Suppressor macrophage (primary cell): ENCODE data around the gene REXO5.

Experiments
- DNase-seq, 4 experiments: peaks; one replicate each; pipeline ENCODE4 v3.0.0-alpha.2; 2020 to 2022

REXO5 gene

DNA sequence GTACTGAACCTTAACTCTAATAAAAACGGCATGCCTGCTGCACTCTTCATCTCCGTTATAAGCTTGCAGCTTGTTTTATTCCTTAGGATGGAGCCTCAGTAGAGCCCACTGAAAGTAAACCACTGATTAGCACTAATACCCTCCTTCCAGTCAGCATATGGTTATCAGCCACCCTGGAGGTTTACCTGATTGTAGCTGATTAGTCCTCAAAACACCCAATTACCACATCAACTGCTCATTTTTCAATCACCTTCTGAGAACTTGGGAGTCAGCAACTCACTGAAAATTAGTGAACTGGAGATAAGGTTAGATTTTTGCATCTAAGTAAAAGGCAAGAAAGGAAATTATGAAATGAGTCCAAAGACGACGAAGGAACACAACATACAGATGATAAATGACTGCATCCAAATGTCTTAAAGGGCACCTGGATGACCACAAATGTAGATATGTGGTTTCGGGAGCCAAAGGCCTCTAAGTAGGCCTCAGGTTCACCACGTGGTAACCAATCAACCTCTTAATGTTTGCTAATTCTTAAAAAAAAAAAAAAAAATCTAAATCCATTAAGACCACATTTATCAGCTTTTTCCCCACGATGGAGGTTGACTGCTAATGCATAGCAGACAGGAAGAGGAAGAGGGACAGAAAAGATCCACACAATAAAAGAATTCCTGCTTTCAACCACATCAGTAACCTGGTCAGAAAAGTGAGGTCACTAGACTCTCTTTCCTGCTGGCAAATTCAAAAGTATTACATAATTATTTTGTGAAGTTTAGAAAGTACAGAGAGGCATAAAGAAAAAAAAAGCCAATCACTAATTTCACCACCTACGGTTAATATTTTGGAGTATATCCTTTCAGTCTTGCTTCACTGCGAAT lies 65.9 kb downstream of the REXO5 start:
- no peak for DNase-seq

DNA sequence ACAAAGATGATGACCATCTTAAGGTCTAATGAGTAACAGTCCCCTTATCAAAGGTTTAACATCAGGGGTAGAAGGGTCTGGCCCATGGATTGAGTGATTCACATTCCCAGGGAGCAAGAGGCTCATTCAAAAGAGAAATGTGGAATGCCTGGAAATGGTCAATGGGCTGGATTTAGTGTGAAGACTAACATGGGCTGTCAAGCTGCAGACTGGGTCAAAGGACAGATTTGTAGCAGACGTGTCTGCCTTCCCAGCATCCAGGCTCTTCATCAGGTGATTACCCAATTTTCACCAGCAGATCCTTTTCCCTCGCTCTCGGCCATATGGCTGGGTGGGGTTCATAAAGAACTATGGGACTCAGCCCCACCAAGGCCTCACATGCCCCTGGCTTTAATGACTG lies 67.0 kb downstream of the REXO5 start:
- no peak for DNase-seq

DNA sequence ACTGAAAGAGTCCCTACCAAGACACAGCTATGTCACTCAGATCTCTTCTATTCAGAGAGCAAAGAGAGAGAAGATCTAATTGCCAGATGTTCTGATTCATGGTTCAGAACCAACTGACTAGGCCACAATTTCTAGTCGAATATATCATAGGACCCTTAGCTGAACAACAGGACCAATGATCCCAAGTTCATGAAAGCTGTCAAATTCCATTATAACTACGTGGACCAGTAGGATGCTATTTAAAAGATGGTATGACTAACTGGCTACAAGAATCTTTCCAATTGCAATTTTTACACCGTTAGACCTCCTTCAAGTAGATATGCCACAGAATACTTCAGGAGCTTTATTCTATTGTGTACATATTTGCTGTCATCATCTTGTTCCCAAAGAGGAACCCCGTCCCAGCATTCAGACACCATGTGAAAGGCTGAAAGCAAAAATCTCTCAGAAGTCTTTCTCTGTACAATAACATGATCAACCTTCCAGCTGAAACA lies 67.8 kb downstream of the REXO5 start:
- DNase-seq, result peak in 3 of 4 experiments; percentile 20 to 41 (median 34)

DNA sequence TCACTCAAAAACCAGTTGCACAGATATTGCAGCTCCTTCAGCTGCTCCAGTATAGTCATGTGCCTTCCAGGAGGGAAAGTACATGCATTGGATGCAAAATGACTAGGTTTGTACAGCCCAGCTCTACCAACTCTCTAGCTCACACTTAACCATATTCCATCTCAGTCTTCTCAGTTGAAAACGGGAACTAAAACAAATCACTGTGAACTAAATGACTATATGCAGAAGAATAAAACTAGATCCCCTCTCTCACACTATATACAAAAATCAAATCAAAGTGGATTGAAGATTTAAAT lies 69.0 kb downstream of the REXO5 start:
- DNase-seq, result peak in 2 of 4 experiments; percentile 21 to 34

DNA sequence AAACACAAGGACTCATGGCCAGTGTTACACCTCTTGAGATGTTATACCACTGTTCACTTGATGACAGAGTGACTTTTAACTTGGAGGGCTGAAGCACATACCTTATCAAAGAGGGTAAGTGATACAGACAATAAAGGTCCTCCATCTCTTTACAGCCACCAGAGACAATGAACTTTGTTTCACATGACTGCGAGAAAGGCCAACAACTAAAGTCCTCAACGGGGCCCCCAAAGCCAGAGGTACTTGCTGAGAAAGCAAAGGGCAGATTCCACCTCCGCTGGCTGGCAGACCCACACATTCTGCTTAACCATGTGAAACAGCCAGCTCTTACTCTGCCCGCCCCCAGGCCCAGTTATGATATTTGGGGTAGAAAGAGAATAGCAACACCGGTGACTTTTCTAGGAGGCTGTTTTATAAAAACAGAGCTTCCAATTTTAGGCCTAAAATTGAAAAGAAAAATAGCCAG lies 72.4 kb downstream of the REXO5 start:
- DNase-seq, result no peak

DNA sequence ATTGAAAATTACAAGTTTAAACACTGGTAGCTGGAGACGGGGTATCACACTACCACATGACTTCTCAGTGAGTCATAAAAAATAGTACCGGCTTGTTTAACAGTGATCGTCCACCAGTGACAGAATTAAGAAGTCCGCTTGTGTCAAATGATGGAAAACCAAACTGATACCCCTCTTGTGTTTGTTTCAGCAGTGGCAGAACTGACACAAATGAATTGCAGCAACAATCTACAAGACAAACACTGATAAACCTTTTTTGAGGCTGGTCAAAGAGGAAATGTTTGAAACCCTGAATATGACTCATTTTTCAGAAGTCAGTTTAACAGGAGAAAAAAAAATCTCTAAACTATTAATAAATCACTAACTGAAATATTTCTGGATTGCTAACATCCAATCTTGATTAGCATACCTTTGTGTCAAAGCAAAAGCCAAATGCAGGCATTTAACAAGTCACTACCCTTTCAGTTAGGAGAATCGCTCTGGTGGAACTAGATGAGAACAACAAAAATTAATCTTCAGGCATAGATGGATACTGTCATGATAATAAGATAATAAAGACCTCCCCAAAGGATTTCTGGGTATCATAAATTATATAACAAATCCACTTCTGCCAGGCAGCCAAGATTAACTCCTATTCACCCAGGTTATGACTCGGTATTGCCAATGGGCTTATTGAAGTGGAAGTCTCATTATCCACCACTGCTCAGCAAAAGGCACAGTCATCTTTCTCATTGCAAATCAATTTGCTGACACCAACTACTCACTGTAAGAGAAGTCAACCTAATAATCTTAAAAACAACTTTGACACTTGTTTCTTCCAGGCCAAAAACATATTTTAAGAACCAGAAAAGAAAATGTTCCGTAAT lies 73.1 kb downstream of the REXO5 start:
- DNase-seq, result peak in 2 of 4 experiments; percentile 38 to 47

DNA sequence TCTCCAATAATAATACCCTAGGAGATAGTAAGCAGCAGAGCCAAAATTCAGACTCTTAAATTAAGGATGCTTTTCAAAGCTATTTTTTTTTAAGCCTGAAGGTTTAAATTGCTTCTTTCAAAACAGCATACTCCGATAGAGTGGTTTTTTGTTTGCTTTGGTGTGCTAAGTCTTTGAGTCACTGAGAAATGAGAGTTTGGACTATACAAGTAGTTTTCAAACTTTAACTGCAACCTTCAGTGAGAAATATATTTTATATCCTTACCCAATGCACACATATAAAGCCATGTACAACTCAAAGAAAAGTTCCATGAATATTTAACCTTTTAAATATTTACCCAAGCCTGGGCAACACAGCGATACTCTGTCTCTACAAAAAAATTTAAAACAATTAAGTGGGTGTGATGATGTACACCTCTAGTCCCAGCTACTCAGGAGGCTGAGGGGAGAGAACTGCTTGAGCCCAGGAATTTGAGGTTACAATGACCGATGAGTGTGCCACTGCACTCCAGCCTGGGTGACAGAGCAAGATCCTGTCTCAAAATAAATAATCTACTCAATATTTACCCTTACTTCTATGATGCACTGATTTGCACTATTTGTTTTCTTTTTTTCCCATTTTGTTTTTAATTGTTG lies 74.7 kb downstream of the REXO5 start:
- DNase-seq, result no peak

DNA sequence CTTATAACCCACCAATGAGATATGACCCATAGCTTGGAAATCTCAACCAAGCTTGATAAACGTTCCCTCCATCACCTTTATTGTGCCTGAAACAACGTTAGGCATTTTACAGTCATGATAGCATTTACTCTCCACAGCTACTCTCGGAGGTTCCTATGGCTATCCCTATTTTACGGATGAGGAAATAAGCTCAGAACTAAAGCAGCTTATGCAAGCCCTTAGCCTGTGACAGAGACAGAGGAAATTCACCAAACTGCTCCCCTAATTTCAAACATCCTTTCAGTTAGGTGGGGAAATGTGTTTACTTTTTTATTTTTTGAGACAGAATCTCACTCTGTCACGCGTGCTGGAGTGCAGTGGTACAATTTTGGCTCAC lies 75.2 kb downstream of the REXO5 start:
- peak in 3 of 4 experiments; percentile 34 to 57 (median 47) for DNase-seq

DNA sequence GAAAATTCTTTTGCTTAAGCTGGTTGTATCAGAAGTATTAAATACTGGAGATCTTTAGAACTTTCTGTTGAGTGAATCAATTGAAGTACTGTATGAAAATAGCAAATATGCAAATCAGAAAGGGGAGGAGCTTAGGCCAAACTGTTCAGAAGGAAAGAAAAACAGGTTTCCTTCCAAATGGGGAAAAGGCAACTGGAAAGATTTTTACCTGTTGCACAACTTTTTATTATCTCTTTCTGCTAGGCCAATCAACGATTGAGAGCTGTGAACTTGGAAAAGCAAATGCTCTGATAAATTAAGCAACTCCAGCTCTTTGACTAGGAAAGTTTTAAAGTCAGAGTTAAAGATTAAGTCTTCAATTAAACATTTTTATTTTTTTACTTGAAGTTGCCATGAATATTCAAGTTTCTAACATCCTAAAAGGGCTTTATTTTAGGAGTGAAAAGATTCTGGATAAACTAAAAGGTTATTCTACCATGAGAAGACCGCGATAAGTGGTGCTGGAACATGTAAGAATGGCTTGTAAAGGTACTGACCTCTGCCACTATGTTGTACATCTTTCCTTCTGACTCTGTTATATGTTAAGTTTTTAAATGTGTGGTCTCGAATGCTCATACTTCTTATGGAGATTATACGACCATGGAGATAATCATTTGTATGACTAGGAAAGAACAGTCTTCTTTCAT lies 77.4 kb downstream of the REXO5 start:
- no peak for DNase-seq

DNA sequence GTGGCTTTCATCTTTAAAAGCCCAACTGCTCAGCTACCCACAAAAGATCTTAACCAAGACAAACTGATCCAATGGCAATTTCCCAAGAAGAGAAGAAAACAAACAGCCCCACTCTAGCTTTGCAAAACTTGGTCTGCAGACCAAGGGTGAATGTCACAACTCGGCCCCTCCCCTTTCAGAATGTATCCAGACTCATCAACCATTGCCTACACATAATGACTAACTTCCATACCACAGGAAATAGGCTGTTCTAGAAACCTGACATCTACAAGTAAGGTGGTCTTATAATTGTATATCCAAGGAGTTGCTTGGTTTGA lies 77.9 kb downstream of the REXO5 start:
- peak; percentile 43 to 69 (median 64) for DNase-seq

DNA sequence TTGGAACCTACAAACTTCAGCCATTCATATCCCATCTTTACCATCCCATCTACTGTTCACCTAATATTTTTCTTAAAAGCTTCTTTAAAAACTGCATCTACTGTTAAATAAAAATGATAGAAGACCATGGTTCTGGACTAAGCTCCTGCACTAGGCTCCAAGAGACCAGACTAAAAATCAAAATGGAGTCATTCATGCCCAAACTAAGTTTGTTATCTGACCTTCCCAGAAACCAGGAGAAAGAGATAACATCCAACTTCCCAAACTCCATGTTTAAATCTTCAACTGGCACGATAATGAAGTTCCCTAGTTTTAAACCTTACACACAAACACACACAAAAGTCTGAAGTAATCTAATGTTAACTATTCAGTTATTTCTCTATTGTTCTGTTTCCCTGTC lies 80.0 kb downstream of the REXO5 start:
- no peak for DNase-seq

DNA sequence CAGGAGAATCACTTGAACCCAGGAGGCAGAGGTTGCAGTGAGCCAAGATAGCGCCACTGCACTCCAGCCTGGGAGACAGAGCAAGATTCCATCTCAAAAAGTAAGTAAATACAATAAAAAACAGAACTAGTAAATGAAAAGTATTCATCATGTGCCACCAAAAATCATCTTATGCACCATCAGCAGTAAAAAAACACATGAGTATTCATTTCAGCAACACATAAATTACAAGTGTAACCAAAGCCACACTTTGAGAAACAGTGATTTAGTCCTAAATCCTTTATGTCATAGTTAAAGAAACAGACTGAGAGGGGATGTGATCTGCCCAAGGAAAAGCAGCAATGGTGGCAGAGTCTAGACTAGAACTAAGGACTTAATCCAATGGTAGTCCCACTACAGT lies 80.9 kb downstream of the REXO5 start:
- DNase-seq, result peak in 1 of 4 experiments; percentile 44

DNA sequence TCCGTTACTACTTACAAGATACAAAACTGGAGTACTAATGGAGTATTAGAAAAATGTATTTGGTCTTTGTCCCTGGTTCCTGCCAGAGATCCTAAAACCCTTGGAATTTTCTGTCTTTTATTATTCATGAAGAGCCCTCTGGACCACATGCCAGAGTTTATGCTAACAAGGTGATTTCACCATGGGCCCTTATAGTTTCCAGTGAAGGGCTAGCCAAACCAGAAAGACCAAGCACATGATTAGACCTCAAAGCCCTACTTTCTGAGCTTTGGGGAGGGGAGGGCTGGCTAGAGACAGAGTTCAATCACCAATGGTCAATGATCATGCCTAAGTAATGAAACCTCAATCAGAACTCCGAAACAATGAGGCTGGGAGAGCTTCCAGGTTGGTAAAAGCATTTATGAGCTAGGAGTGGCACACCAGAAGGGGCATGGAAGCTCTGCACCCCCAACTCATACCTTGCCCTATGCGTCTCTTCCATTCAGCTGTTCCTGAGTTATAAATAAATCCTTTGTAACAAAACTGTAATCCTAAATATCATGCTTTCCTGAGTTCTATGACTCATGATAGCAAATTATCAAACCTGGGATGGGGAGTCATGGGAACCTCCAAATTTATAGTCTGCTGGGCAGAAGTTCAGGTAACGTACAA lies 83.4 kb downstream of the REXO5 start:
- DNase-seq, result no peak

DNA sequence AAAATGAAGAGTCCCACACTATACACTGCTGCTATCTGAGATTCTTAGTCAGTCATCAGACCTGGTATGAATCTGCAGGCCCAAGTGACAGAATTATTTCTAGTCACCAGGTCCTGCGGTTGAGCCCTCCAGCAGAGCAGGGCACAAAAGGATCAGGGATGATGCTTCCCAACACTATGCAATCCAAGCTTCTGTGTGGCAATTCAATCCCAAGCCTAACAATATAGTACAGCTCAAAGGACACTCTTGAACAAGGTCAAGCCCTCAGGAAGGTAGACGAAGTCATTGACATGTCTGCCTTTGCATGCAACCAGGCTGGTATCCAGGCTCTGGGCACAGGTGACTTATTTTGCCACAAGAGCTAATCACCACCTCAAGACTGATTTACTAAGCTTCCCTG lies 88.1 kb downstream of the REXO5 start:
- DNase-seq, result no peak

DNA sequence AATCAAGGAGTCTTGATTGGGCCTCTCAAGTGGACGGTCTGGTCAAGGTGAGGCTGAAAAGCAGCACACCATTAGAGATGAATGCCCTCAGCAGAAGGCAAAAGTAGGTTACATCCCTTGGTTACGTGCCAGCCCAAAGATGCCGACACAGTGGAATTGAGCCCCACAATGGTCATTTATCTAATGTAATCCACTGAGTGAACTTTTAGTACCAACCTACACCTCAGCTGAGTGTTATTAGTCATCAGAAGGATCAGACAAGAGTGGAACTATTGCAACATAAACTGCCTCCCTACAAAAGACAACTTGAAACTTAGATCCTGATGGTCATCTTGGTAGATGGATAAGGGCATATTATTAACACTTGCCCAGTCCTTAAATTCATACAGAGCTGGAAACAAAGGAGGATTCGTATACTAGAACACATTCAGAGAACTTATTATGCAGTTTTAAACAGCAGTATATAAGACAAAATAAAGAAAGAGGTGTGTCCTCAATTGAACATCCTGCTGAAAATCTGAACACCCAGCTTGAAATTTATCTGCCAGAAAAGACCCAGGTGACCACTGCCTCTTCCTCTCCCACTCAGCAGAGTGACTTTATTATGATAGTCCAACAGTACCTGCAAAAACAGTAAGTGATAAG lies 91.0 kb downstream of the REXO5 start:
- DNase-seq, result peak; percentile 57 to 86 (median 74)

DNA sequence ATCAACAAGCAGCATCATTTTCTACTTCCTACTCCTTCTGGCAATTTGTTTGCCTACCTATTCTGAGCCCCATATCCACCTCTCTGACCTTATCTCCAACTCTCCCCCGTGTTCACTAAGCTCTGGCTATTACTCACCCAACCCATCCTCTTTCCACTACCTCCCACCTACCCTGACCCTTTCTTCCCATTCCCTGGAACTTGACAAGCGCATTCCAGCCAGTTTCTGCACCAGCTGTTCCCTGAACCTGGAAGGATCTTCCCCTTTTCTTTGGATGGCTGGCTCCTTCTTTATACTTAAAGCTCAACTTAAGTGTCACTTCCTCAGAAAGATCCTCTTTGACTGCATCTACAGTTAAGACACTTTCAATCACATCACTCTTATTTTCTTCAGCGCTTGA lies 91.6 kb downstream of the REXO5 start:
- DNase-seq, result peak in 3 of 4 experiments; percentile 30 to 51 (median 50)

DNA sequence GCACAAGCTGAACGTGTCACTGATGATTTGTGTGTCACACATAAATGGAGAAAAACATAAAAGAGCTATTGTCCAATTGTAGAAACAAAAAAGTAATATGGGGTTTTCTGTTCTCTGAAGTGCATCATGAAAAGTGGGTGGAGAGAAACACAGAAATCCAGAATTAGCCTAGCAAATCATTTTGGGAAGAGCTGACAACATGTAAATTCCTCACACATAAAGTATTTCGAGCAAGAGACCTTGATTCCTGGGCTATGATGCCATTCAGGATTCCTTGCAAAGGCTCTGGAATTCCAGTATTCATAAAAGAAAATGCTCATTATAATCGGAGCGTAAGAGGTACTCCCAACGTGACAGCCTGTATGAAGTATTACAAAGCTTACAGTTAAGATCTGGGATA lies 92.7 kb downstream of the REXO5 start:
- no peak for DNase-seq
